SW480 (cell line): Measurements from ENCODE around the gene CLEC18C.
"Not testable (repeated sequence)": the region's sequence is repeated elsewhere in the genome, so short reads cannot be mapped to it uniquely, and the experiment has no call there.

ENCODE experiments used
- DNase-seq: peaks from one replicate; pipeline ENCODE4 v3.0.0-alpha.2; 2016; ENCODE audit warnings: low spot score

The CLEC18C gene

GRCh38 chr16:70173212-70173837 is at the start of gene CLEC18C:
CLEC18C (plus strand) TSS chr16:70173787; CDS start chr16:70174279, 492 bp downstream.
- DNase-seq = not testable (repeated sequence)

- not testable (repeated sequence) for DNase-seq
These were observed 49.8 kb upstream of the CLEC18C start for GRCh38 chr16:70123822-70124221.

- DNase-seq = not testable (repeated sequence)
These were observed 47.4 kb upstream of the CLEC18C start for GRCh38 chr16:70126226-70126625.

- not testable (repeated sequence) for DNase-seq
These were observed 45.9 kb upstream of the CLEC18C start for GRCh38 chr16:70127706-70128105.

GRCh38 chr16:70128844-70129243 is 44.7 kb upstream of the CLEC18C start:
- DNase-seq = not testable (repeated sequence)

- not testable (repeated sequence) for DNase-seq
These were observed 37.8 kb upstream of the CLEC18C start for GRCh38 chr16:70135796-70136195.

- DNase-seq = not testable (repeated sequence)
These were observed 37.0 kb upstream of the CLEC18C start for GRCh38 chr16:70136595-70136994.

GRCh38 chr16:70142739-70143138 is 30.8 kb upstream of the CLEC18C start:
- DNase-seq = not testable (repeated sequence)

- not testable (repeated sequence) for DNase-seq
These were observed 30.2 kb upstream of the CLEC18C start for GRCh38 chr16:70143231-70143895.

- DNase-seq = not testable (repeated sequence)
These were observed 25.7 kb upstream of the CLEC18C start for GRCh38 chr16:70147853-70148252.

GRCh38 chr16:70148453-70148852 is 25.1 kb upstream of the CLEC18C start:
- DNase-seq = not testable (repeated sequence)

GRCh38 chr16:70149296-70149695 is 24.3 kb upstream of the CLEC18C start:
- DNase-seq = not testable (repeated sequence)

GRCh38 chr16:70151391-70151790 is 22.2 kb upstream of the CLEC18C start:
- no peak for DNase-seq

- DNase-seq = no peak
These were observed 21.6 kb upstream of the CLEC18C start for GRCh38 chr16:70151941-70152509.

- no peak for DNase-seq
These were observed 20.8 kb upstream of the CLEC18C start for GRCh38 chr16:70152578-70153302.

GRCh38 chr16:70154736-70155135 is 18.9 kb upstream of the CLEC18C start:
- not testable (repeated sequence) for DNase-seq

- no peak for DNase-seq
These were observed 17.2 kb upstream of the CLEC18C start for GRCh38 chr16:70156207-70156978.

- DNase-seq = no peak
These were observed 16.5 kb upstream of the CLEC18C start for GRCh38 chr16:70157105-70157476.

- DNase-seq = no peak
These were observed 15.9 kb upstream of the CLEC18C start for GRCh38 chr16:70157477-70158260.

GRCh38 chr16:70158261-70158939 is 15.2 kb upstream of the CLEC18C start:
- DNase-seq = no peak
